ENCODE results near the gene ATXN2. TPM values are rescaled to one million over a fixed set of nuclear protein-coding genes. Genes with fewer than 3 reads are reported as not detected.

ATXN2 gene
- total RNA-seq, 2 experiments from 2014 or later: 21.9 to 23.7 TPM

- ChIA-PET POLR2A (interaction anchor here (4.6 to 5.1 kb wide), 2 partner anchors 13 to 43 kb away, joined by 53 to 87 read pairs; partner anchors contain the start of gene SH2B3), CTCF (interaction anchor here (27.4 kb wide), 1 partner anchor 46 kb away, joined by 487 read pairs; the partner anchor contains the start of gene SH2B3)
- no peak for ATAC-seq (ENCODE audit: poor library complexity)
- no peak for TF ChIP-seq CTCF (IDR thresholded peaks at IDR 0.05)
- peaks cover 61% of the 10 kb centered on the region for H3K4me1 ChIP-seq (ENCODE audit: insufficient read depth, low read length)
- no peaks in the 10 kb centered on the region for H3K27me3 Mint-ChIP-seq
- no peak overlapping the region for H3K4me3 Mint-ChIP-seq
- peak in 1 of 14 experiments; percentile 23 for DNase-seq
- no peaks in the 10 kb centered on the region for H3K9me3 Mint-ChIP-seq
- peaks cover 67% of the 10 kb centered on the region for H3K36me3 Mint-ChIP-seq (ENCODE audit: low read depth)
- H3K4me3 ChIP-seq (ENCODE audit: low read length): no peak overlapping the region
- peaks cover 62% of the 10 kb centered on the region for H3K36me3 ChIP-seq (ENCODE audit: insufficient read depth, low read length)
- peak overlapping the region; percentile 28 for H3K27ac Mint-ChIP-seq
- no peaks in the 10 kb centered on the region for H3K27me3 ChIP-seq (ENCODE audit: control insufficient read depth in 1 of 2, insufficient read depth in 2 of 2, low read length in 2 of 2)
- H3K27ac ChIP-seq (ENCODE audit: low read depth in 1 of 2, low read length in 2 of 2): no peak overlapping the region
- H3K4me1 Mint-ChIP-seq (ENCODE audit: low read depth): peaks cover 58% of the 10 kb centered on the region
- intact Hi-C loops (cut with DNase I, micrococcal nuclease): no loop called here
- H3K9me3 ChIP-seq (ENCODE audit: control insufficient read depth in 1 of 2, insufficient read depth in 1 of 2, low read length in 2 of 2): no peaks in the 10 kb centered on the region
Observed at GRCh38 chr12:111447571-111448265, 151.4 kb downstream of the ATXN2 start.

- CTCF ChIA-PET: interaction anchor here (27.4 kb wide), 1 partner anchor 45 kb away, joined by 487 read pairs; the partner anchor contains the start of gene SH2B3
- H3K36me3 Mint-ChIP-seq (ENCODE audit: low read depth): peaks cover 66% of the 10 kb centered on the region
Observed at GRCh38 chr12:111446631-111447570, 152.2 kb downstream of the ATXN2 start.

More at GRCh38 chr12:111446631-111447570, 152.2 kb downstream of the ATXN2 start:
- TF ChIP-seq CTCF (IDR thresholded peaks at IDR 0.05): no peak
- Mint-ChIP-seq H3K4me1 (ENCODE audit: low read depth) (peaks cover 63% of the 10 kb centered on the region), H3K27me3 (no peaks in the 10 kb centered on the region), H3K4me3 (no peak overlapping the region), H3K27ac (peak overlapping the region; percentile 82), H3K9me3 (no peaks in the 10 kb centered on the region)
- Histone ChIP-seq H3K27ac (ENCODE audit: low read depth in 1 of 2, low read length in 2 of 2) (peak overlapping the region in 1 of 2 donors; percentile 74), H3K9me3 (ENCODE audit: control insufficient read depth in 1 of 2, insufficient read depth in 1 of 2, low read length in 2 of 2) (no peaks in the 10 kb centered on the region), H3K36me3 (ENCODE audit: insufficient read depth, low read length) (peaks cover 70% of the 10 kb centered on the region), H3K4me3 (ENCODE audit: low read length) (no peak overlapping the region), H3K4me1 (ENCODE audit: insufficient read depth, low read length) (peaks cover 69% of the 10 kb centered on the region), H3K27me3 (ENCODE audit: control insufficient read depth in 1 of 2, insufficient read depth in 2 of 2, low read length in 2 of 2) (no peaks in the 10 kb centered on the region)
- POLR2A ChIA-PET: interaction anchor here (4.5 to 5.1 kb wide), 2 partner anchors 12 to 43 kb away, joined by 35 to 87 read pairs; no protein-coding TSS in a partner anchor
- DNase-seq (peak in 2 of 14 experiments; percentile 7 to 16), ATAC-seq (ENCODE audit: poor library complexity) (no peak)
- intact Hi-C loops (cut with DNase I, micrococcal nuclease): no loop called here

All from CD4-positive, alpha-beta T cell (primary cell).